GM21717 (cell line): ENCODE measurements around the gene MDK.

Experiments
- ATAC-seq: cut with Tn5 transposase; IDR thresholded peaks from one replicate; pipeline ENCODE4 v1.9.1; 2021; ENCODE audit warnings: mild to moderate bottlenecking, moderate library complexity; ENCODE audit not compliant: unreplicated experiment

Gene MDK

GRCh38 chr11:46381048-46381818 lies at the start of gene MDK:
MDK (plus strand) TSS chr11:46381669; CDS start chr11:46382058, 389 bp downstream.
- ATAC-seq, result no peak

GRCh38 chr11:46332093-46332567 lies 49.3 kb upstream of the MDK start:
- no peak for ATAC-seq

GRCh38 chr11:46332568-46333393 lies 48.7 kb upstream of the MDK start:
- ATAC-seq, result no peak

- no peak for ATAC-seq
Measured at GRCh38 chr11:46333394-46333947, 48.0 kb upstream of the MDK start.

GRCh38 chr11:46334211-46334610 lies 47.3 kb upstream of the MDK start:
- no peak for ATAC-seq

- ATAC-seq, result no peak
Measured at GRCh38 chr11:46335271-46335670, 46.2 kb upstream of the MDK start.

GRCh38 chr11:46335890-46336562 lies 45.4 kb upstream of the MDK start:
- ATAC-seq, result no peak

- no peak for ATAC-seq
Measured at GRCh38 chr11:46336563-46337180, 44.8 kb upstream of the MDK start.

GRCh38 chr11:46337626-46338345 lies 43.7 kb upstream of the MDK start:
- ATAC-seq, result no peak

- no peak for ATAC-seq
Measured at GRCh38 chr11:46338636-46338987, 42.9 kb upstream of the MDK start.

- ATAC-seq, result no peak
Measured at GRCh38 chr11:46338988-46339666, 42.3 kb upstream of the MDK start.

- no peak for ATAC-seq
Measured at GRCh38 chr11:46339816-46340215, 41.7 kb upstream of the MDK start.

GRCh38 chr11:46341454-46341853 lies 40.0 kb upstream of the MDK start:
- ATAC-seq, result no peak

- no peak for ATAC-seq
Measured at GRCh38 chr11:46342239-46342638, 39.2 kb upstream of the MDK start.

GRCh38 chr11:46343520-46343919 lies 37.9 kb upstream of the MDK start:
- no peak for ATAC-seq

GRCh38 chr11:46345131-46345597 lies 36.3 kb upstream of the MDK start:
- no peak for ATAC-seq

GRCh38 chr11:46345881-46346484 lies 35.5 kb upstream of the MDK start:
- ATAC-seq, result no peak

GRCh38 chr11:46346886-46347636 lies 34.4 kb upstream of the MDK start, which contains the start of gene DGKZ:
DGKZ (plus strand) TSS chr11:46347463; CDS start chr11:46347660, 197 bp downstream.
- peak; percentile 59 for ATAC-seq
